ENCODE data around the gene ZNF891. TPM values are rescaled to one million over a fixed set of nuclear protein-coding genes. Genes with fewer than 3 reads are reported as not detected.

The ZNF891 gene
- total RNA-seq, 2 donors from 2014 or later: 3.7 to 3.9 TPM

- no peak overlapping the region for H3K4me3 Mint-ChIP-seq
- no peaks in the 10 kb centered on the region for H3K4me1 Mint-ChIP-seq
- TF ChIP-seq CTCF (conservative IDR thresholded peaks at IDR 0.05): no peak
- DNase-seq: no peak
- H3K4me3 ChIP-seq (ENCODE audit: low read length): peak overlapping the region; percentile 71
- no peaks in the 10 kb centered on the region for H3K4me1 ChIP-seq (ENCODE audit: control insufficient read depth, insufficient read depth, low read length)
- WGBS, 2 experiments (ENCODE audit: insufficient coverage in 1 of 2, insufficient read length in 1 of 2): 89 to 100% methylated on average over 1 of the region's 1 CpG
- H3K27ac ChIP-seq (ENCODE audit: low read depth, low read length): no peak overlapping the region
- no peaks in the 10 kb centered on the region for H3K27me3 ChIP-seq (ENCODE audit: control insufficient read depth, insufficient read depth, low read length, poor library complexity, severe bottlenecking)
- H3K9me3 Mint-ChIP-seq: peaks cover 100% of the 10 kb centered on the region
- H3K27me3 Mint-ChIP-seq (ENCODE audit: insufficient read depth): peaks cover 3% of the 10 kb centered on the region
- H3K36me3 ChIP-seq (ENCODE audit: control insufficient read depth, insufficient read depth, low read length): peaks cover 59% of the 10 kb centered on the region
- H3K36me3 Mint-ChIP-seq (ENCODE audit: low read depth): peaks cover 58% of the 10 kb centered on the region
- no peak overlapping the region for H3K27ac Mint-ChIP-seq
- H3K9ac ChIP-seq (ENCODE audit: extremely low read depth, low read length, poor library complexity, severe bottlenecking): no peak overlapping the region
- H3K9me3 ChIP-seq (ENCODE audit: control insufficient read depth, low read length): peaks cover 100% of the 10 kb centered on the region
These were observed 68.1 kb downstream of the ZNF891 start for GRCh38 chr12:133061954-133062353.

- Mint-ChIP-seq H3K36me3 (ENCODE audit: low read depth) (peaks cover 78% of the 10 kb centered on the region), H3K4me1 (no peaks in the 10 kb centered on the region), H3K9me3 (peaks cover 98% of the 10 kb centered on the region), H3K27ac (no peak overlapping the region), H3K27me3 (ENCODE audit: insufficient read depth) (peaks cover 5% of the 10 kb centered on the region), H3K4me3 (no peak overlapping the region)
- 94 to 100% methylated on average over 2 to 7 of the region's 8 CpGs for WGBS, 2 experiments (ENCODE audit: insufficient coverage in 1 of 2, insufficient read length in 1 of 2)
- Histone ChIP-seq H3K27me3 (ENCODE audit: control insufficient read depth, insufficient read depth, low read length, poor library complexity, severe bottlenecking) (no peaks in the 10 kb centered on the region), H3K36me3 (ENCODE audit: control insufficient read depth, insufficient read depth, low read length) (peaks cover 88% of the 10 kb centered on the region), H3K9me3 (ENCODE audit: control insufficient read depth, low read length) (peaks cover 99% of the 10 kb centered on the region), H3K4me3 (ENCODE audit: low read length) (peak overlapping the region; percentile 71), H3K4me1 (ENCODE audit: control insufficient read depth, insufficient read depth, low read length) (no peaks in the 10 kb centered on the region), H3K27ac (ENCODE audit: low read depth, low read length) (no peak overlapping the region), H3K9ac (ENCODE audit: extremely low read depth, low read length, poor library complexity, severe bottlenecking) (no peak overlapping the region)
- no peak for DNase-seq
- no peak for TF ChIP-seq CTCF (conservative IDR thresholded peaks at IDR 0.05)
These were observed 71.6 kb downstream of the ZNF891 start for GRCh38 chr12:133058203-133059113.

- TF ChIP-seq CTCF (conservative IDR thresholded peaks at IDR 0.05): no peak
- peaks cover 88% of the 10 kb centered on the region for H3K36me3 ChIP-seq (ENCODE audit: control insufficient read depth, insufficient read depth, low read length)
- no peak overlapping the region for H3K4me3 Mint-ChIP-seq
- no peak overlapping the region for H3K9ac ChIP-seq (ENCODE audit: extremely low read depth, low read length, poor library complexity, severe bottlenecking)
- DNase-seq: no peak
- H3K27me3 Mint-ChIP-seq (ENCODE audit: insufficient read depth): peaks cover 5% of the 10 kb centered on the region
- no peak overlapping the region for H3K27ac ChIP-seq (ENCODE audit: low read depth, low read length)
- H3K27ac Mint-ChIP-seq: no peak overlapping the region
- peak overlapping the region; percentile 71 for H3K4me3 ChIP-seq (ENCODE audit: low read length)
- H3K9me3 Mint-ChIP-seq: peaks cover 98% of the 10 kb centered on the region
- 98 to 100% methylated on average over 1 to 4 of the region's 5 CpGs for WGBS, 2 experiments (ENCODE audit: insufficient coverage in 1 of 2, insufficient read length in 1 of 2)
- peaks cover 99% of the 10 kb centered on the region for H3K9me3 ChIP-seq (ENCODE audit: control insufficient read depth, low read length)
- no peaks in the 10 kb centered on the region for H3K27me3 ChIP-seq (ENCODE audit: control insufficient read depth, insufficient read depth, low read length, poor library complexity, severe bottlenecking)
- H3K36me3 Mint-ChIP-seq (ENCODE audit: low read depth): peaks cover 78% of the 10 kb centered on the region
- H3K4me1 Mint-ChIP-seq: no peaks in the 10 kb centered on the region
- no peaks in the 10 kb centered on the region for H3K4me1 ChIP-seq (ENCODE audit: control insufficient read depth, insufficient read depth, low read length)
These were observed 72.6 kb downstream of the ZNF891 start for GRCh38 chr12:133057446-133057845.

Other genes with a start within 250 kb of the ZNF891 start
- 10 to 100 TPM; 57.0 to 80.4 TPM for gene CHFR, start 242.7 kb downstream of the ZNF891 start, total RNA-seq
- gene ZNF605, start 174.0 kb downstream of the ZNF891 start, total RNA-seq: 10 to 100 TPM; 12.8 to 25.8 TPM
- 10 to 100 TPM; 13.5 to 16.0 TPM for gene ZNF26, start 143.9 kb downstream of the ZNF891 start, total RNA-seq
- 10 to 100 TPM; 50.2 to 52.6 TPM for gene ZNF84, start 92.8 kb downstream of the ZNF891 start, total RNA-seq
- gene ZNF140, start 49.4 kb downstream of the ZNF891 start, total RNA-seq: 10 to 100 TPM; 19.0 to 20.9 TPM
- 10 to 100 TPM; 12.0 to 16.4 TPM for gene ZNF10, start 353 bp upstream of the ZNF891 start, total RNA-seq
- 10 to 100 TPM; 26.4 to 39.5 TPM for gene ZNF268, start 51.2 kb upstream of the ZNF891 start, total RNA-seq
- not detected for gene ANHX, start 105.6 kb upstream of the ZNF891 start, total RNA-seq